HCT116 (cell line): ENCODE data around the gene C11orf54. TPM values are rescaled to one million over a fixed set of nuclear protein-coding genes. Genes with fewer than 3 reads are reported as not detected.

ENCODE experiments used
- ATAC-seq: fragments of 200-7000 bp; cut with Tn5 transposase; 2 replicates; pipeline ENCODE4 v1.9.1; 2020; ENCODE audit warnings: mild to moderate bottlenecking, moderate library complexity
- BruUV-seq: library from RNA; stranded (reverse); fragments of 400-500 nt; replicated peaks from 2 replicates; lab custom pipeline; 2021; lab: Mats Ljungman, UMichigan
- CTCF ChIA-PET: fragments of 300-600 bp; sonication (Branson Sonifier 250); formaldehyde crosslinking; loops from one replicate; lab custom pipeline; 2021; ENCODE audit warnings: antibody characterized with exemption; lab: Charles Lee
- POLR2A ChIA-PET: fragments of 300-600, 350-600 bp; sonication (Branson Sonifier 250); formaldehyde crosslinking; loops from one replicate; lab custom pipeline; 2021; ENCODE audit warnings: antibody characterized with exemption; lab: Charles Lee
- RAD21 ChIA-PET, 2 experiments: fragments of 300-600 bp; sonication (Branson Sonifier 250); formaldehyde crosslinking; loops; one replicate each; lab custom pipeline; 2023; ENCODE audit warnings: low total read pairs in 2 of 2; ENCODE audit not compliant: uncharacterized antibody in 2 of 2, unreplicated experiment in 2 of 2, low non-redundant PET in 1 of 2; lab: Charles Lee
- DNase-seq: peaks from one replicate; pipeline ENCODE4 v3.0.0-alpha.2; 2010; ENCODE audit warnings: low read depth, low spot score
- H2AFZ ChIP-seq: fragments of 200-600 bp; shearing (Covaris generic), sonication (generic); 2 replicates; pipeline ENCODE4 v1.6.1; 2017; ENCODE audit warnings: low read depth, mixed run types, mixed read lengths, antibody characterized with exemption, low read length; ENCODE audit not compliant: poor library complexity, severe bottlenecking
- H3K27ac ChIP-seq: 2 replicates; pipeline ENCODE4 v1.5.1; 2012; ENCODE audit warnings: low read depth, low read length
- H3K27me3 ChIP-seq: fragments of 200-600 bp; sonication (generic); 2 replicates; pipeline ENCODE4 v1.6.1; 2016; ENCODE audit warnings: mixed run types, low read length, mixed read lengths; ENCODE audit not compliant: insufficient read depth
- H3K36me3 ChIP-seq, 2 experiments: fragments of 200-500 bp in 1 of 2; fragments of 200-600 bp in 1 of 2; sonication (Bioruptor generic) in 1 of 2; sonication (generic) in 1 of 2; 2 replicates each; pipeline versions ENCODE4 v1.5.1 to v1.6.1; 2014 to 2016; ENCODE audit warnings: low read length in 2 of 2, inconsistent platforms in 1 of 2, mixed read lengths in 1 of 2, mixed run types in 1 of 2; ENCODE audit not compliant: insufficient read depth in 2 of 2, control insufficient read depth in 1 of 2
- H3K4me1 ChIP-seq, 2 experiments: fragments of 200-600 bp in 1 of 2; sonication (generic) in 1 of 2; 2 replicates each; pipeline versions ENCODE4 v1.5.1 to v1.6.1; 2012 to 2017; ENCODE audit warnings: low read length in 2 of 2, inconsistent platforms in 1 of 2, mild to moderate bottlenecking in 1 of 2, mixed read lengths in 1 of 2, mixed run types in 1 of 2, moderate library complexity in 1 of 2; ENCODE audit not compliant: insufficient read depth in 2 of 2, control insufficient read depth in 1 of 2
- H3K4me2 ChIP-seq: fragments of 200-600 bp; sonication (generic); 2 replicates; pipeline ENCODE4 v1.6.1; 2017; ENCODE audit warnings: mixed run types, low read length, mixed read lengths
- H3K4me3 ChIP-seq, 2 experiments: fragments of 200-600 bp in 1 of 2; sonication (generic) in 1 of 2; replicated peaks in 1 of 2; 2 replicates each; pipeline ENCODE4 v1.5.1; 2011 to 2016; ENCODE audit warnings: low read length in 2 of 2, control low read depth in 1 of 2, low read depth in 1 of 2, mild to moderate bottlenecking in 1 of 2, mixed read lengths in 1 of 2, mixed run types in 1 of 2
- H3K79me2 ChIP-seq: fragments of 200-600 bp; sonication (generic); 2 replicates; pipeline ENCODE4 v1.6.1; 2017; ENCODE audit warnings: mild to moderate bottlenecking, mixed run types, low read length, moderate library complexity, mixed read lengths; ENCODE audit not compliant: insufficient read depth
- H3K9ac ChIP-seq: fragments of 200-600 bp; sonication (generic); 2 replicates; pipeline ENCODE4 v1.6.1; 2016; ENCODE audit warnings: low read length, mixed read lengths
- H3K9me2 ChIP-seq: fragments of 200-600 bp; sonication (generic), shearing (Covaris generic); 2 replicates; pipeline ENCODE4 v1.6.1; 2017; ENCODE audit warnings: mixed run types, mild to moderate bottlenecking, moderate library complexity; ENCODE audit not compliant: insufficient read depth
- H3K9me3 ChIP-seq, 2 experiments: fragments of 200-500 bp in 1 of 2; fragments of 200-600 bp in 1 of 2; sonication (Bioruptor generic) in 1 of 2; sonication (generic) in 1 of 2; 2 replicates each; pipeline ENCODE4 v1.6.1; 2014 to 2017; ENCODE audit warnings: low read length in 2 of 2, mixed read lengths in 2 of 2, inconsistent platforms in 1 of 2, low read depth in 1 of 2, mild to moderate bottlenecking in 1 of 2, mixed run types in 1 of 2, moderate library complexity in 1 of 2; ENCODE audit not compliant: control insufficient read depth in 1 of 2, insufficient read depth in 1 of 2
- H4K20me1 ChIP-seq: fragments of 200-600 bp; sonication (generic), shearing (Covaris generic); 2 replicates; pipeline ENCODE4 v1.6.1; 2017; ENCODE audit warnings: mixed run types, mild to moderate bottlenecking, moderate library complexity; ENCODE audit not compliant: insufficient read depth
- ELF1 ChIP-seq: IDR thresholded peaks from 2 replicates; pipeline ENCODE4 v1.6.1; 2012; ENCODE audit warnings: low read depth, borderline replicate concordance
- EZH2 ChIP-seq: fragments of 200-600 bp; sonication (generic); IDR thresholded peaks from 2 replicates; pipeline ENCODE4 v1.6.1; 2017; ENCODE audit warnings: antibody characterized with exemption, mixed run types
- EZH2phosphoT487 ChIP-seq: fragments of 200-600 bp; IDR thresholded peaks from 2 replicates; pipeline ENCODE4 v1.6.1; 2018; ENCODE audit warnings: antibody characterized with exemption, borderline replicate concordance
- FOSL1 ChIP-seq: IDR thresholded peaks from 2 replicates; pipeline ENCODE4 v1.6.1; 2012; ENCODE audit warnings: low read depth
- POLR2AphosphoS5 ChIP-seq: IDR thresholded peaks from 2 replicates; pipeline ENCODE4 v1.6.1; 2011; ENCODE audit warnings: mild to moderate bottlenecking, low read depth, low read length, moderate library complexity
- SP1 ChIP-seq: IDR thresholded peaks from 2 replicates; pipeline ENCODE4 v1.6.1; 2012; ENCODE audit warnings: low read depth
- SRF ChIP-seq: IDR thresholded peaks from 2 replicates; pipeline ENCODE4 v1.6.1; 2012; ENCODE audit warnings: low read depth
- intact Hi-C: fragments of 100-400 bp; cut with micrococcal nuclease; formaldehyde crosslinking; loops from 2 replicates; pipeline ENCODE4 v1.10.0; 2022
- total RNA-seq: library from RNA; stranded (reverse); gene quantifications from one replicate; pipeline ENCODE4 v1.2.1, GENCODE V29; 2021; ENCODE audit not compliant: unreplicated experiment
- TF ChIP-seq, protein P1 (sequence below): IDR thresholded peaks from 2 replicates; pipeline ENCODE4 v1.6.1; 2011; ENCODE audit warnings: mild to moderate bottlenecking, low read length, moderate library complexity; ENCODE audit not compliant: insufficient replicate concordance; ENCODE audit errors: extremely low read depth
- TF ChIP-seq, protein P2 (sequence below), 3 experiments: fragments of 200-600 bp in 1 of 3; sonication (generic) in 1 of 3; IDR thresholded peaks in 2 of 3; conservative IDR thresholded peaks in 1 of 3; 2 replicates each; pipeline ENCODE4 v1.5.1; 2012 to 2017; ENCODE audit warnings: low read depth in 2 of 3, low read length in 2 of 3, antibody characterized with exemption in 1 of 3, borderline replicate concordance in 1 of 3, control low read depth in 1 of 3, mild to moderate bottlenecking in 1 of 3, mixed read lengths in 1 of 3, mixed run types in 1 of 3, moderate library complexity in 1 of 3; ENCODE audit not compliant: insufficient read depth in 1 of 3
- TF ChIP-seq, protein P3 (sequence below): IDR thresholded peaks from 2 replicates; pipeline ENCODE4 v1.6.1; 2012

Gene C11orf54
- total RNA-seq, 1 experiment from 2014 or later, result 26.1 TPM

DNA sequence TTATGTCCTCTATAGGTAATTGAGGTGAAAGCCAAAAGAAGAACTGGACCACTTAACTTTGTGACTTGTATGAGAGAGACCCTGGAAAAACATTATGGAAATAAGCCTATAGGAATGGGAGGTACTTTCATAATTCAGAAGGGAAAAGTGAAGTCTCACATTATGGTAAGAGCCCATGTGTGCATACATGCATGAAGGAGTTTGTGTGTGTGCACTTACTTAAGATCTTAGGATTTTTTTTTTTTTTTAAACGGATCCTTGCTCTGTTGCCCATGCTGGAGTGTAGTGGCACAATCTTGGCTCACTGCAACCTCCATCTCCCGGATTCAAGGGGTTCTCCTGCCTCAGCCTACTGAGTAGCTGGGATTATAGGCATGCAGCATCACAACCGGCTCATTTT, 15.8 kb downstream of the C11orf54 start:
- H3K4me2 ChIP-seq, result no peak overlapping the region
- H3K27me3 ChIP-seq, result no peaks in the 10 kb centered on the region
- H3K4me1 ChIP-seq, result no peaks in the 10 kb centered on the region
- TF ChIP-seq FOSL1 (no peak), EZH2phosphoT487 (no peak), ELF1 (no peak), SRF (no peak), EZH2 (no peak), POLR2AphosphoS5 (no peak), SP1 (no peak)
- TF ChIP-seq, protein P1, sequence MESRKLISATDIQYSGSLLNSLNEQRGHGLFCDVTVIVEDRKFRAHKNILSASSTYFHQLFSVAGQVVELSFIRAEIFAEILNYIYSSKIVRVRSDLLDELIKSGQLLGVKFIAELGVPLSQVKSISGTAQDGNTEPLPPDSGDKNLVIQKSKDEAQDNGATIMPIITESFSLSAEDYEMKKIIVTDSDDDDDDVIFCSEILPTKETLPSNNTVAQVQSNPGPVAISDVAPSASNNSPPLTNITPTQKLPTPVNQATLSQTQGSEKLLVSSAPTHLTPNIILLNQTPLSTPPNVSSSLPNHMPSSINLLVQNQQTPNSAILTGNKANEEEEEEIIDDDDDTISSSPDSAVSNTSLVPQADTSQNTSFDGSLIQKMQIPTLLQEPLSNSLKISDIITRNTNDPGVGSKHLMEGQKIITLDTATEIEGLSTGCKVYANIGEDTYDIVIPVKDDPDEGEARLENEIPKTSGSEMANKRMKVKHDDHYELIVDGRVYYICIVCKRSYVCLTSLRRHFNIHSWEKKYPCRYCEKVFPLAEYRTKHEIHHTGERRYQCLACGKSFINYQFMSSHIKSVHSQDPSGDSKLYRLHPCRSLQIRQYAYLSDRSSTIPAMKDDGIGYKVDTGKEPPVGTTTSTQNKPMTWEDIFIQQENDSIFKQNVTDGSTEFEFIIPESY, result no peak
- TF ChIP-seq, protein P2, sequence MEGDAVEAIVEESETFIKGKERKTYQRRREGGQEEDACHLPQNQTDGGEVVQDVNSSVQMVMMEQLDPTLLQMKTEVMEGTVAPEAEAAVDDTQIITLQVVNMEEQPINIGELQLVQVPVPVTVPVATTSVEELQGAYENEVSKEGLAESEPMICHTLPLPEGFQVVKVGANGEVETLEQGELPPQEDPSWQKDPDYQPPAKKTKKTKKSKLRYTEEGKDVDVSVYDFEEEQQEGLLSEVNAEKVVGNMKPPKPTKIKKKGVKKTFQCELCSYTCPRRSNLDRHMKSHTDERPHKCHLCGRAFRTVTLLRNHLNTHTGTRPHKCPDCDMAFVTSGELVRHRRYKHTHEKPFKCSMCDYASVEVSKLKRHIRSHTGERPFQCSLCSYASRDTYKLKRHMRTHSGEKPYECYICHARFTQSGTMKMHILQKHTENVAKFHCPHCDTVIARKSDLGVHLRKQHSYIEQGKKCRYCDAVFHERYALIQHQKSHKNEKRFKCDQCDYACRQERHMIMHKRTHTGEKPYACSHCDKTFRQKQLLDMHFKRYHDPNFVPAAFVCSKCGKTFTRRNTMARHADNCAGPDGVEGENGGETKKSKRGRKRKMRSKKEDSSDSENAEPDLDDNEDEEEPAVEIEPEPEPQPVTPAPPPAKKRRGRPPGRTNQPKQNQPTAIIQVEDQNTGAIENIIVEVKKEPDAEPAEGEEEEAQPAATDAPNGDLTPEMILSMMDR (IDR thresholded peaks at IDR 0.05 in 2 of 3, conservative IDR thresholded peaks at IDR 0.05 in 1 of 3; ENCODE audit: borderline replicate concordance in 1 of 3, insufficient read depth in 1 of 3, low read depth in 2 of 3, low read length in 2 of 3), result no peak
- TF ChIP-seq, protein P3, sequence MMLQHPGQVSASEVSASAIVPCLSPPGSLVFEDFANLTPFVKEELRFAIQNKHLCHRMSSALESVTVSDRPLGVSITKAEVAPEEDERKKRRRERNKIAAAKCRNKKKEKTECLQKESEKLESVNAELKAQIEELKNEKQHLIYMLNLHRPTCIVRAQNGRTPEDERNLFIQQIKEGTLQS, result no peak
- H3K9ac ChIP-seq, result no peak overlapping the region
- ChIA-PET CTCF (no interaction called here), POLR2A (no interaction called here), RAD21 (no interaction called here)
- ATAC-seq (no peak), DNase-seq (no peak)
- H3K4me3 ChIP-seq, result no peak overlapping the region
- no peaks in the 10 kb centered on the region for H4K20me1 ChIP-seq
- H3K27ac ChIP-seq, result no peak overlapping the region
- intact Hi-C loops, result no loop called here
- no peak overlapping the region for H2AFZ ChIP-seq
- H3K9me2 ChIP-seq, result no peaks in the 10 kb centered on the region
- H3K79me2 ChIP-seq, result no peaks in the 10 kb centered on the region
- no peaks in the 10 kb centered on the region for H3K9me3 ChIP-seq
- peaks cover 5 to 26% of the 10 kb centered on the region in 2 experiments; a peak in 2 of 4 replicates for H3K36me3 ChIP-seq
- no TSS peak for BruUV-seq
